K562 (cell line): Measurements from ENCODE around the gene AIFM3.

Experiments used
- KAT7 ChIP-seq: sonication (generic); formaldehyde crosslinking; IDR thresholded peaks from 2 replicates; pipeline ENCODE4 v1.8.0; 2022; ENCODE audit warnings: missing genetic modification reagents, mild to moderate bottlenecking, borderline replicate concordance
- MYBL2 ChIP-seq, 2 experiments: fragments of 450-650 bp in 1 of 2; sonication (generic) in 1 of 2; formaldehyde crosslinking in 1 of 2; IDR thresholded peaks; 2 replicates each; pipeline versions ENCODE4 v1.6.1 to v1.8.1; 2017 to 2022; ENCODE audit warnings: borderline replicate concordance in 1 of 2, inconsistent platforms in 1 of 2, low read depth in 1 of 2, mild to moderate bottlenecking in 1 of 2, missing genetic modification reagents in 1 of 2, moderate library complexity in 1 of 2
- ZNF146 ChIP-seq: IDR thresholded peaks from one replicate; pipeline ENCODE4 v1.6.1; 2018; ENCODE audit warnings: missing compliant biosample characterization; ENCODE audit not compliant: unreplicated experiment
- ZNF282 ChIP-seq: sonication (generic); formaldehyde crosslinking; IDR thresholded peaks from 2 replicates; pipeline ENCODE4 v1.8.1; 2023; ENCODE audit warnings: missing genetic modification reagents
- TF ChIP-seq, protein P1 (sequence below), 2 experiments: fragments of 450-650 bp in 1 of 2; IDR thresholded peaks; 2 replicates each; pipeline ENCODE4 v1.6.1; 2011 to 2017; ENCODE audit warnings: low read depth in 2 of 2, antibody characterized with exemption in 1 of 2, borderline replicate concordance in 1 of 2, low read length in 1 of 2, mild to moderate bottlenecking in 1 of 2, mixed read lengths in 1 of 2; ENCODE audit not compliant: control insufficient read depth in 1 of 2
- TF ChIP-seq, protein P2 (sequence below), 3 experiments: IDR thresholded peaks in 2 of 3; conservative IDR thresholded peaks in 1 of 3; 2 replicates each; pipeline ENCODE4 v1.5.1; 2011 to 2012; ENCODE audit warnings: low read length in 3 of 3, mild to moderate bottlenecking in 3 of 3, control low read depth in 2 of 3, improper control_type of control experiment in 1 of 3, inconsistent platforms in 1 of 3, low read depth in 1 of 3, mixed read lengths in 1 of 3, moderate library complexity in 1 of 3; ENCODE audit not compliant: insufficient read depth in 2 of 3

DNA sequence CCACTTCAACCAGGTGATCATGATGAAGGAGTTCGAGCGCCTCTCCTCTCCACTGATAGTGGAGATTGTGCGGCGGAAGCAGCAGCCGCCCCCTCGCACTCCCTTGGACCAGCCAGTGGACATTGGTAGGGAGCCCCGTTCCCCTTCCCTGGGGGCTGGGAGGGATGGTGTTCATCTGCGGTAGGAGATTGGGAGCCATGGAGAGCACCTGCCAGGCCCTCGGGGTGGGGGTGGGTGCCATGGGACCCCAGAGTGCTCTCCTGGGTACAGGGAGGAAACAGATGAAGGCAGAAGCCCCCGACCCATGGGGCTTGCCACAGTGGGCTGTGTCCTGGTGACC lies 27.8 kb downstream of the AIFM3 start:
- no peak for TF ChIP-seq MYBL2 (IDR thresholded peaks at IDR 0.05; ENCODE audit: low read depth)
- no peak for TF ChIP-seq MYBL2 (CRISPR knock-in tag; IDR thresholded peaks at IDR 0.05; ENCODE audit: borderline replicate concordance)
- no peak for TF ChIP-seq KAT7
- TF ChIP-seq, protein P1, sequence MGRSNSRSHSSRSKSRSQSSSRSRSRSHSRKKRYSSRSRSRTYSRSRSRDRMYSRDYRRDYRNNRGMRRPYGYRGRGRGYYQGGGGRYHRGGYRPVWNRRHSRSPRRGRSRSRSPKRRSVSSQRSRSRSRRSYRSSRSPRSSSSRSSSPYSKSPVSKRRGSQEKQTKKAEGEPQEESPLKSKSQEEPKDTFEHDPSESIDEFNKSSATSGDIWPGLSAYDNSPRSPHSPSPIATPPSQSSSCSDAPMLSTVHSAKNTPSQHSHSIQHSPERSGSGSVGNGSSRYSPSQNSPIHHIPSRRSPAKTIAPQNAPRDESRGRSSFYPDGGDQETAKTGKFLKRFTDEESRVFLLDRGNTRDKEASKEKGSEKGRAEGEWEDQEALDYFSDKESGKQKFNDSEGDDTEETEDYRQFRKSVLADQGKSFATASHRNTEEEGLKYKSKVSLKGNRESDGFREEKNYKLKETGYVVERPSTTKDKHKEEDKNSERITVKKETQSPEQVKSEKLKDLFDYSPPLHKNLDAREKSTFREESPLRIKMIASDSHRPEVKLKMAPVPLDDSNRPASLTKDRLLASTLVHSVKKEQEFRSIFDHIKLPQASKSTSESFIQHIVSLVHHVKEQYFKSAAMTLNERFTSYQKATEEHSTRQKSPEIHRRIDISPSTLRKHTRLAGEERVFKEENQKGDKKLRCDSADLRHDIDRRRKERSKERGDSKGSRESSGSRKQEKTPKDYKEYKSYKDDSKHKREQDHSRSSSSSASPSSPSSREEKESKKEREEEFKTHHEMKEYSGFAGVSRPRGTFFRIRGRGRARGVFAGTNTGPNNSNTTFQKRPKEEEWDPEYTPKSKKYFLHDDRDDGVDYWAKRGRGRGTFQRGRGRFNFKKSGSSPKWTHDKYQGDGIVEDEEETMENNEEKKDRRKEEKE (IDR thresholded peaks at IDR 0.05; ENCODE audit: borderline replicate concordance in 1 of 2, control insufficient read depth in 1 of 2, low read depth in 2 of 2, low read length in 1 of 2), result no peak
- TF ChIP-seq ZNF146 (CRISPR knock-in tag), result no peak
- no peak for TF ChIP-seq ZNF282 (CRISPR knock-in tag)
- TF ChIP-seq, protein P2, sequence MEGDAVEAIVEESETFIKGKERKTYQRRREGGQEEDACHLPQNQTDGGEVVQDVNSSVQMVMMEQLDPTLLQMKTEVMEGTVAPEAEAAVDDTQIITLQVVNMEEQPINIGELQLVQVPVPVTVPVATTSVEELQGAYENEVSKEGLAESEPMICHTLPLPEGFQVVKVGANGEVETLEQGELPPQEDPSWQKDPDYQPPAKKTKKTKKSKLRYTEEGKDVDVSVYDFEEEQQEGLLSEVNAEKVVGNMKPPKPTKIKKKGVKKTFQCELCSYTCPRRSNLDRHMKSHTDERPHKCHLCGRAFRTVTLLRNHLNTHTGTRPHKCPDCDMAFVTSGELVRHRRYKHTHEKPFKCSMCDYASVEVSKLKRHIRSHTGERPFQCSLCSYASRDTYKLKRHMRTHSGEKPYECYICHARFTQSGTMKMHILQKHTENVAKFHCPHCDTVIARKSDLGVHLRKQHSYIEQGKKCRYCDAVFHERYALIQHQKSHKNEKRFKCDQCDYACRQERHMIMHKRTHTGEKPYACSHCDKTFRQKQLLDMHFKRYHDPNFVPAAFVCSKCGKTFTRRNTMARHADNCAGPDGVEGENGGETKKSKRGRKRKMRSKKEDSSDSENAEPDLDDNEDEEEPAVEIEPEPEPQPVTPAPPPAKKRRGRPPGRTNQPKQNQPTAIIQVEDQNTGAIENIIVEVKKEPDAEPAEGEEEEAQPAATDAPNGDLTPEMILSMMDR (IDR thresholded peaks at IDR 0.05 in 2 of 3, conservative IDR thresholded peaks at IDR 0.05 in 1 of 3; ENCODE audit: insufficient read depth in 2 of 3, low read depth in 1 of 3, low read length in 3 of 3), result no peak
